Ramos (cell line): ENCODE results near the gene PRSS38.

ENCODE experiments used
- in situ Hi-C: fragments of 300-500 bp; cut with MboI; formaldehyde crosslinking; loops from one replicate; pipeline ENCODE4 v1.14.3; 2022; ENCODE audit warnings: low sequenced_read_pairs; ENCODE audit not compliant: unreplicated experiment

PRSS38 gene

DNA sequence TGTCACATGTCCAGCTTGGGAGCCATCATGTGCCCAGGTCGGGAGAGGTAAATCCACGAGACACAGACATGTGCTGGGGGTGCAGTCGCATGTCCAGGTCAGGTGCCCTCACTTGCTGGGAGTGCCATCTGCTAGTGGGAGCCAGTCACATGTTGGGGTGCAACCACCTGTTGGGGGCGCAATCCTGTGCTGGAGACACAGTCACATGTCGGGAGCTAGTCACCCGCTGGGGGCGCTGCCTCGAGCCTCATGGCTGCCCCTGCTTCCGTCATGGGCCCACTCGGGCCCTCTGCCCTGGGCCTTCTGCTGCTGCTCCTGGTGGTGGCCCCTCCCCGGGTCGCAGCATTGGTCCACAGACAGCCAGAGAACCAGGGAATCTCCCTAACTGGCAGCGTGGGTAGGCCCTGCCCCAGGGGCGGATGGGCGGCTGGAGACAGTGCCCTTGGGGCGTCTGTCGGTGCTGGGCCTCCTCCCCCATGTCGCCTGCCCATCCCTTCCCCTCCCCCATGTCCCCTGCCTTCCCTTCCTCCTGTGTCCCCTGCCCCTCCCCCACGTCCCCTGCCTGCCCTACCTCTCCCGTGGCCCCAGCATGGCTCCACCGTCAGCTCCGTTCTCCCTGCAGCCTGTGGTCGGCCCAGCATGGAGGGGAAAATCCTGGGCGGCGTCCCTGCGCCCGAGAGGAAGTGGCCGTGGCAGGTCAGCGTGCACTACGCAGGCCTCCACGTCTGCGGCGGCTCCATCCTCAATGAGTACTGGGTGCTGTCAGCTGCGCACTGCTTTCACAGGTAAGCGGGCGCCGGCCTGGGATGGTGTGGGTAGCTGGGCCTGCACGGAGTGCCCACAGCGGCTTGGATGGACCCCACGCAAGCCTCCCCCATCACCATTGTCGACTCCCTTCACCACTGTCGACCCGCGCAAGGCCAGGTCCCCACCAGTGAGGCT is at the start of gene PRSS38:
Gene PRSS38 (plus strand): TSS at position 208 of the 942 bp plus-strand sequence. CDS start 42 bp downstream, at position 250.
- in situ Hi-C loops = no loop called here

DNA sequence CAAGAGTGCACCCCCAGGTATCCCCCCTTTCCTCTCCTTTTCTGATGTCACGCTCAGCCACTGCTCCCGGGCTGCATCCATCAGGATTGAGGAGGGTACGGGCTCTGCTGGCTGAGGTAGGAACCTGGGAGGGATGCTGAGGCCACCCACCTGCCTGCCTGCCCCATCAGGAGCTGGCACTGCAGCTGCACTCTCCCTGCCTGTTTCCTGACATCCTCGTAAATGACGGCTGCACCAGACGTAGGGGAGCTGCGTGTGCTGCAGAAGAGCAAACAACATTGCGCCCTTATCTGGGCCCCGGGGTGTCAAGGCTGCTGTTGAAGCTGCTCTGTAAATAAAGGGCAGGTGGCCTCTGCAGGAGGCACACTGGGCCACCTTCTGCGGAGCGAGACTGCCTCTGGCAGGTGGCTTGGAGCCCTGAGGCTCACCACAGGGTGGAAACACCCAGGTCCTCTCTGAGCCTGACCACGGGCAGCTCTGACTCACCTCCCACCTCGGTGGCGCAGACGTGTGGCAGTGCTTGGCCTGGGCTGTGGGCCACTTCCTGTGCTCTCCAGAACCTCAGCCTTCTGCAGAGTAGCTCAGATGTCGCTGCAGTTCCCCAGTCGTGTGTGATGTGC is 49.4 kb upstream of the PRSS38 start:
- in situ Hi-C loops = loop anchor here (10.0 kb wide), 1 partner anchor 189 kb away; no protein-coding TSS in a partner anchor

GRCh38 chr1:227766653-227767277 is 48.7 kb upstream of the PRSS38 start:
- in situ Hi-C loops = loop anchor here (10.0 kb wide), 1 partner anchor 188 kb away; no protein-coding TSS in a partner anchor

DNA sequence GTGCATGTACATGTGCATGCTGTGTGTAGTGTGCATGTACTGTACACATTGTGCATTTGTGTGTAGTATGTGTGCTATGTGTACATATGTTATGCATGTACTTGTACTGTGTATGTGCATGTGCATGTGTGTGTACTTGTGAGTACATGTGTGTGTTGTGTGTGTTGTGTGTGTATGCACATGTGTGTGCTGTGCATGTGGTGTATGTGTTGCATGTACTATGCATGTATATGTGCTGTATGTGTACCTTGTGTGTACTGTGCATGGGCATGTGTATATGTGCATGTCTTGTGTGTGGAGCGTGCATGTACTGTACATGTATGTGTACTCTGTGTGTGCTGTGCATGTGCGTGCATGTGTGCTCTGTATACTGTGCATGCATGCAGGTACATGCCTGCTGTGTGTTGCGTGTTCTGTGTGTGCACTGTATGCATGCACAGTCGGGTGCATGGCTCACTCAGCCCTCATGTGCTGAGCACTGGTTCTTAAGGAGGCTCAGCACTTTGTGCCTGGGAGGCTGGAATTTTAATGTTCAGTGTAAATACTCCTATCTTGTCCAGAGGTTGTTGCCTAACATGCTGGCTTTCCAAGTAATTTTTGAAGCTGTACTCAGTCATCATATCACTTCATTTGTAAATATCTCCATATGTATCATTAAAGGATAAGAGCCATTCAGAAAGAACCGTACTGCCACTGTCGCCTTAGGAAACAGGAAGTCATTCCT is 47.9 kb upstream of the PRSS38 start:
- in situ Hi-C loops = loop anchor here (10.0 kb wide), 1 partner anchor 187 kb away; no protein-coding TSS in a partner anchor

GRCh38 chr1:227768125-227768439 is 47.4 kb upstream of the PRSS38 start:
- in situ Hi-C loops = loop anchor here (10.0 kb wide), 1 partner anchor 187 kb away; no protein-coding TSS in a partner anchor

GRCh38 chr1:227768640-227769039 is 46.8 kb upstream of the PRSS38 start:
- in situ Hi-C loops = loop anchor here (10.0 kb wide), 1 partner anchor 186 kb away; no protein-coding TSS in a partner anchor

DNA sequence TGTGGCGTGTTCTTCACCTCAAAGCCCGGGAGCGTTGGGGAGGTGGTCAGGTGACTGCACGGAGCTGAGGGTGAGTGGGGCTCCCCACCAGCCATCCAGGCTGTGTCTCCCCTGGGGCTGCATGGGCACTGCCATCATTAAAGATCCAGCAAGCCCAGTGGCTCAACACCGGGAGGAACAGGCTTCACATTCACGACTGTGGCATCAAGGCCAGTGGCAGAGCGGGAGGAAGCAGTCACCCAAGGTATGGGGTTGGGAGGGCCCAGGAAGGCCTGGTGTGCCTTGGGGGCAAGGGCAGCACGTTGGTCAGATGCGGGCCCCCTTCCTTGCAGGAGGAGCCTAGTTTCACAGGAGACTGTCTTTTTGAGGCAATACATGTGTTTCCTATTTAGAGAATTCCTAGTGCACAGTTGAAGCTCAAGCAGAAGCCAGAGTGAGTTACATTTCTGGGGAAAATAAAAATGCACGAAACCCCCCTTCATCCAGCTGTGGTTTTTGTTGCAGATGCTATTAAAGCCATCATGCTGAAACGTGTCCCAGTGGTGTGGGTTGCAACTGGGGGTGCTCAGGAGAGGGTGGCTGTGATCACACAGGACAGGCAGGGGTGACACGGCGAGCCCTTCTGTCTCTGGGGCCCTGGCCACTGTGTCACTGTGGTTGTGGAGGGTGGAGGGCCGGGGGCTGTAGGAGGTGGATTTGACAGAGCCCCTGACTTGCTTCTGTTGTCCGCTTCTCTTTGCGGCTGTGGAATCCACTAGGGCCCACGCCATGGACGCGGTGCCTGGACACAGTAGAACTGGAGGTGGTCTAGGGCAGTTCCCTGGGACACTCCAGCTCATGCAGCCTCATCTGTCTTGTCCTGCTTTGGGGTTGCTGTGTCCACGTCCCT is 46.2 kb upstream of the PRSS38 start:
- in situ Hi-C loops = loop anchor here (10.0 kb wide), 1 partner anchor 186 kb away; no protein-coding TSS in a partner anchor

DNA sequence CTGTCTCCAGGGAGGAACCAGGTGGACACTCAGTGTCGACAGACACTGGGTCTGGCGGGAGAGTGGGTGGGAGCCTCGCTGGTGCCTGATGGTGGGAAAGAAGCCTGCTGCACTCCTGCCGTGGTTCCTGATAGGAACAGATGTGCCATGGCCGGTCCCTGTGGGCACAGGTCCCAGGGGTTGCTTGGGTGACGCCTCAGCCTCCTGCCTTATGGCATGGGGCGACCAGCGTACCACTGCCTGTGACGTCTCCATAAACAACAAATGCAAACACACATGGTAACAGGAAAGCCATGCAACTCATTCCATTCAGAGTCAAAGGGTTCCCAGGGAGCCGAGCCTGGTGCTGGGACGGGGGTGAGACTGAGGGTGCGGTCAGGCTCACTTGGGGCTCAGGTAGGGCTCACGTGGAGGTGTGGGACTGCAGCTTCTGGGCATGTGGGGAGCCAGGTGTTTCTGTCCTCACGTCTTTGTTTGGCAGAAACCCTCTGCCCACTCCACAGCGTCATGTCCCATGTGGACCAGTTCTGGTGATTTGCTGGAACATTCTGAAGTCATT is 45.5 kb upstream of the PRSS38 start:
- in situ Hi-C loops = loop anchor here (10.0 kb wide), 1 partner anchor 185 kb away; no protein-coding TSS in a partner anchor

DNA sequence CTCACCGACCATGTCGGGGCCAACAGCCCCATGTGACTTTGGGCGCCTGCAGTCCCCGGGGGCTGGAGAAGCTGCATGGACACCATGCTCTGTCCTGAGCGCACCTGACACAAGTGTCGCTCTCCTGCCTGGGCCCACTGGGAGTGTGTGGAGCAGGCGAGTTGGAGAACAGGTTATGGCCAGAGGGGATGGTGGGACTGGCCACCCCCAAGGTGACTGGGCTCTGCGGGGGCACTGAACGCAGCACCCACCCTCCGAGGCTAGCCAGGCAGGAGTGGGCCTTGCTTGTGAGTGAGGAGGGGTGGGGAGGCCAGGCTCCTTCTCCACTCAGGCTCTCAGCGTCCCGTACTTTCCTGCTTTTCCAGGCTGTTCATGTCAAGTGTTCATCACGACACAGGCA is 44.7 kb upstream of the PRSS38 start:
- in situ Hi-C loops = no loop called here

DNA sequence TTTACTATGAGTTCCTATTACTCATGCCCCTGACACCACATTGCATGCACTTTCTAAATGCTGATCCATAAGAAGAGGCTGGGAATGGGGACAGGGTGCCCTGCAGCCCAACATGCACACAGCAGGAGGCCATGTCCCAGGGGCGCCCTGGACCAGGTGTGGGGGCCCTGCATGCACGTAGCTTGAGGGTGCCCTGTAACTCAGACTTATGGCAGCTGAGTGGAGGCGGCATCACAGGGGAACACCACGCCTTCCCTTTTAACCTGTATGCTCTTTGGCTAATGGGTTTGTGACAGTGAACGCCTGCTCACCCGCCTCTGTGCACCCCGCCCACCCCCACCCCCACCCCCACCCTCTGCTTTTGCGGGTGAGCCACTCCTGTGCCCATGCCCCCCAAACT is 44.1 kb upstream of the PRSS38 start:
- in situ Hi-C loops = no loop called here

- in situ Hi-C loops = no loop called here
Measured at GRCh38 chr1:227771771-227772170, 43.7 kb upstream of the PRSS38 start.

GRCh38 chr1:227773558-227773957 is 41.9 kb upstream of the PRSS38 start:
- in situ Hi-C loops = no loop called here

DNA sequence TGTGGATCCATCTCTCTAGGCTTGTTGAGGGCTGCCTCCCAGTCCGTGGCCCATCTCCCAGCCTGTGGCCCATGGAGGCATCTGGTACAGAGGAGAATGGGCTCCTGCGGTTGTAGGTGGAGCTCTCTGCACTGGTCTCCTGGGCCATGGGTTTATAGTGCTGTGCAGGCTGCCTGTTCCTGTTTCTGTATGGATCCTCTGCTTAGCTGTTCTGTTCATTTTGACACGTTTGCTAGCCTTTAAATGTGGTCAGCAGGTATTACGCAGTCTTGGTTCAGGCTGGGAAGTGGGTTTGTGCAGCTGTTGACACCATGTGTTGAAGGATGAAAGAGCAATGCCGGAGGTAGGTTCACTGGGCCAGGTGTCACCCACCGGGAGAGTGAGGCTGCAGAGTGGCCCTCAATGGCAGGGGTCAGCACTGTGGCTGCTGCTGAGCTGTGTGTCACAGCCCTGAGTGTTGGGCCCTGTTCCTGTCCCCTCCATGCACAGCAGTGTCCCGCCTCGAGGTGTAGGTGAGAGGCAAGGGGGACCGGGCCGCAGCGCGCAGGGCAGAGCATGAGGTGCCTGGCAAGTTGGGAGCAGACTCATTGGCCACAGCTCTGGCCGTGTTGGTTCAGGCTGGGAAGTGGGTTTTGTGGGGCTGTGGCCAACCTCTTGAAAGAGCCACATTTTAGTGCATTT is 41.3 kb upstream of the PRSS38 start:
- in situ Hi-C loops = no loop called here

- in situ Hi-C loops = no loop called here
Measured at GRCh38 chr1:227774821-227775661, 40.4 kb upstream of the PRSS38 start.

GRCh38 chr1:227775841-227776240 is 39.6 kb upstream of the PRSS38 start:
- in situ Hi-C loops = no loop called here

DNA sequence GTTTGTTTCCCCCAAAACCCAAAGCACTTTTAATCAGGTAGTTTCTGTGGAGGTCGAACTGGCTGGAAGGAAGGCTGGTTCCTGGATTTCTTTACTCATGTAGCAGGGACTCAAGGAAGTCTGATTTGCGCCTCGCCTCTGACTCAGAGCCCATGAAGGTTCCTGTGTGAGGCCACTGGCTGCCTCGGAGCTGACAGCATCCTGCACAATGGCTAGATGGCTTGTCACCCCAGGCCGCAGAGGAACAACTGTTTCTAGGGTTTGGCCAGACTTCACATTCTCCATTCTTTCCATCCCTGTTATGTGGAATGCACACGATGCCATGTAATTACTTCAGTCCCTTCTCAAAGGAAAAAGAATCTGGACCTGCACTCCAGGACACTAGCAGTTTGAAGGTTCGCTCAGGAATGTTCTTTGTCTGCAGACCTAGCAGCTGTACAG is 39.1 kb upstream of the PRSS38 start:
- in situ Hi-C loops = no loop called here

- in situ Hi-C loops = no loop called here
Measured at GRCh38 chr1:227777156-227777555, 38.3 kb upstream of the PRSS38 start.
